GM12892 (cell line): ENCODE data around the gene CCDC97.

Experiments
- POLR2A ChIP-seq: IDR thresholded peaks from 2 replicates; pipeline ENCODE4 v1.6.1; 2011; ENCODE audit warnings: low read depth, low read length, control low read depth
- POLR2AphosphoS5 ChIP-seq: IDR thresholded peaks from 2 replicates; pipeline ENCODE4 v1.6.1; 2011; ENCODE audit warnings: low read depth, low read length, control low read depth
- TAF1 ChIP-seq: IDR thresholded peaks from 2 replicates; pipeline ENCODE4 v1.6.1; 2011; ENCODE audit warnings: low read depth, mild to moderate bottlenecking, control low read depth, low read length, borderline replicate concordance

GRCh38 chr19:41302624-41303351, 7.2 kb upstream of the CCDC97 start:
- TF ChIP-seq TAF1: no peak
- no peak for TF ChIP-seq POLR2AphosphoS5
- TF ChIP-seq POLR2A: no peak
